ENCODE measurements around the gene TRIO.

- TF ChIP-seq CTCF (IDR thresholded peaks at IDR 0.05; ENCODE audit: low read depth, low read length, poor library complexity, severe bottlenecking) (no peak), EZH2phosphoT487 (IDR thresholded peaks at IDR 0.05; ENCODE audit: borderline replicate concordance, low read length) (no peak)
These were observed 7.5 kb upstream of the TRIO start for GRCh38 chr5:14135621-14136020.
